ENCODE measurements around the gene MAGI1.
A peak's percentile ranks its signal among the peaks of the same experiment; 100 is the strongest.

MAGI1 gene

GRCh38 chr3:66076861-66077470, 38.2 kb upstream of the MAGI1 start:
- TF ChIP-seq ESRRG (CRISPR knock-in tag; IDR thresholded peaks at IDR 0.05), result no peak
- TF ChIP-seq OSR1 (CRISPR knock-in tag; IDR thresholded peaks at IDR 0.05), result no peak
- TF ChIP-seq POU6F1 (CRISPR knock-in tag; IDR thresholded peaks at IDR 0.05; ENCODE audit: borderline replicate concordance, low read depth), result no peak
- TF ChIP-seq PPARA (CRISPR knock-in tag; IDR thresholded peaks at IDR 0.05; ENCODE audit: borderline replicate concordance), result no peak
- TF ChIP-seq ZNF8 (CRISPR knock-in tag; IDR thresholded peaks at IDR 0.05), result peak; percentile 48; the same call in 1 of the 2 replicates
- no peak for TF ChIP-seq CSRNP3 (CRISPR knock-in tag; IDR thresholded peaks at IDR 0.05)
- peak; percentile 96 for TF ChIP-seq TCF4 (CRISPR knock-in tag; IDR thresholded peaks at IDR 0.05; ENCODE audit: borderline replicate concordance)
- no peak for TF ChIP-seq TOX (CRISPR knock-in tag; IDR thresholded peaks at IDR 0.05; ENCODE audit: borderline replicate concordance)
- no peak; the same call in 1 of the 2 replicates for TF ChIP-seq GLIS3 (CRISPR knock-in tag; IDR thresholded peaks at IDR 0.05)
- no peak for TF ChIP-seq ZC3H10 (CRISPR knock-in tag; IDR thresholded peaks at IDR 0.05)
- peak; percentile 49 for TF ChIP-seq ISL1 (CRISPR knock-in tag; IDR thresholded peaks at IDR 0.05)
- TF ChIP-seq SNAI2 (CRISPR knock-in tag; IDR thresholded peaks at IDR 0.05), result no peak
- TF ChIP-seq ZFP30 (CRISPR knock-in tag; IDR thresholded peaks at IDR 0.05), result no peak
- no peak for TF ChIP-seq PATZ1 (CRISPR knock-in tag; IDR thresholded peaks at IDR 0.05; ENCODE audit: borderline replicate concordance)
- TF ChIP-seq ZFP3 (CRISPR knock-in tag; IDR thresholded peaks at IDR 0.05), result no peak
- ATAC-seq, result peak; percentile 94

GRCh38 chr3:66075281-66075680, 36.6 kb upstream of the MAGI1 start:
- TF ChIP-seq RARB (CRISPR knock-in tag; IDR thresholded peaks at IDR 0.05), result no peak
- no peak for TF ChIP-seq ZNF565 (CRISPR knock-in tag; conservative IDR thresholded peaks at IDR 0.05; ENCODE audit: low read depth)
- no peak for TF ChIP-seq OSR1 (CRISPR knock-in tag; IDR thresholded peaks at IDR 0.05)
- no peak for TF ChIP-seq POU6F1 (CRISPR knock-in tag; IDR thresholded peaks at IDR 0.05; ENCODE audit: borderline replicate concordance, low read depth)
- TF ChIP-seq ESRRG (CRISPR knock-in tag; IDR thresholded peaks at IDR 0.05), result no peak
- no peak for TF ChIP-seq ZNF70 (CRISPR knock-in tag; IDR thresholded peaks at IDR 0.05)
- TF ChIP-seq PATZ1 (CRISPR knock-in tag; IDR thresholded peaks at IDR 0.05; ENCODE audit: borderline replicate concordance), result no peak
- ATAC-seq, result peak; percentile 65

- ATAC-seq, result no peak
Observed at GRCh38 chr3:66073464-66074141, 34.9 kb upstream of the MAGI1 start.

More at GRCh38 chr3:66073464-66074141, 34.9 kb upstream of the MAGI1 start:
- TF ChIP-seq CSDC2 (CRISPR knock-in tag; IDR thresholded peaks at IDR 0.05) (no peak), TSHZ2 (CRISPR knock-in tag; IDR thresholded peaks at IDR 0.05) (no peak), ISL1 (CRISPR knock-in tag; IDR thresholded peaks at IDR 0.05) (no peak), TCF4 (CRISPR knock-in tag; IDR thresholded peaks at IDR 0.05; ENCODE audit: borderline replicate concordance) (no peak)
